Measurements from ENCODE around the gene MICAL2.

- TF ChIP-seq CTCF (IDR thresholded peaks at IDR 0.05 in 4 of 5, conservative IDR thresholded peaks at IDR 0.05 in 1 of 5) = no peak
- no peak for TF ChIP-seq POLR2A (IDR thresholded peaks at IDR 0.05)
Measured at GRCh38 chr11:12293486-12293885, 183.1 kb downstream of the MICAL2 start.

All from gastrocnemius medialis (tissue), 4 donors.